Erythroblast (primary cell): ENCODE measurements around the gene PARP11.

Experiments used
- GATA1 ChIP-seq: IDR thresholded peaks from 2 replicates; pipeline ENCODE4 v1.6.1; 2011; ENCODE audit warnings: low read depth, mild to moderate bottlenecking, control low read depth, low read length, moderate library complexity
- POLR2A ChIP-seq: IDR thresholded peaks from 2 replicates; pipeline ENCODE4 v1.6.1; 2011; ENCODE audit warnings: mild to moderate bottlenecking, low read length

GRCh38 chr12:3770891-3771290 lies 102.3 kb downstream of the PARP11 start:
- TF ChIP-seq POLR2A (no peak), GATA1 (no peak)
